ENCODE results near the gene MED13L. TPM values are rescaled to one million over a fixed set of nuclear protein-coding genes. Genes with fewer than 3 reads are reported as not detected.

The MED13L gene
- total RNA-seq, 4 donors from 2014 or later: 168 to 349 (median 246) TPM

- H3K4me1 ChIP-seq: peaks cover 3 to 8% of the 10 kb centered on the region in 2 donors
- intact Hi-C loops (cut with DNase I): no loop called here
- no peaks in the 10 kb centered on the region for H3K9me3 ChIP-seq
- TF ChIP-seq CTCF (IDR thresholded peaks at IDR 0.05) (no peak), POLR2A (IDR thresholded peaks at IDR 0.05) (no peak)
- no peaks in the 10 kb centered on the region for H3K27me3 ChIP-seq
- no peak overlapping the region for H3K27ac ChIP-seq
- DNase-seq: peak in 1 of 2 donors; percentile 10
- 93 to 95% methylated on average over 4 of the region's 4 CpGs for WGBS, 2 donors
- H3K4me3 ChIP-seq (replicated peaks in 1 of 3): no peak overlapping the region
- no peaks in the 10 kb centered on the region for H3K36me3 ChIP-seq
Observed at GRCh38 chr12:116027551-116027821, 250.0 kb downstream of the MED13L start.

- Histone ChIP-seq H3K27me3 (no peaks in the 10 kb centered on the region), H3K4me3 (replicated peaks in 1 of 3) (no peak overlapping the region), H3K9me3 (no peaks in the 10 kb centered on the region), H3K4me1 (peaks cover 3 to 8% of the 10 kb centered on the region in 2 donors), H3K27ac (no peak overlapping the region), H3K36me3 (no peaks in the 10 kb centered on the region)
- DNase-seq: no peak
- 82 to 85% methylated on average over 7 of the region's 7 CpGs for WGBS, 2 donors
- TF ChIP-seq POLR2A (IDR thresholded peaks at IDR 0.05): no peak
- no peak for TF ChIP-seq CTCF (IDR thresholded peaks at IDR 0.05)
- intact Hi-C loops (cut with DNase I): no loop called here
Observed at GRCh38 chr12:116026768-116027550, 250.5 kb downstream of the MED13L start.

GRCh38 chr12:116026346-116026745 lies 251.1 kb downstream of the MED13L start:
- intact Hi-C loops (cut with DNase I): no loop called here
- no peaks in the 10 kb centered on the region for H3K36me3 ChIP-seq
- DNase-seq: no peak
- H3K4me1 ChIP-seq: peaks cover 3 to 8% of the 10 kb centered on the region in 2 donors
- no peaks in the 10 kb centered on the region for H3K9me3 ChIP-seq
- no peaks in the 10 kb centered on the region for H3K27me3 ChIP-seq
- TF ChIP-seq CTCF (IDR thresholded peaks at IDR 0.05) (no peak), POLR2A (IDR thresholded peaks at IDR 0.05) (no peak)
- H3K27ac ChIP-seq: no peak overlapping the region
- no peak overlapping the region for H3K4me3 ChIP-seq (replicated peaks in 1 of 3)

- TF ChIP-seq CTCF (IDR thresholded peaks at IDR 0.05): no peak
- no peak for TF ChIP-seq POLR2A (IDR thresholded peaks at IDR 0.05)
- no peak overlapping the region for H3K27ac ChIP-seq
- DNase-seq: no peak
- no peaks in the 10 kb centered on the region for H3K36me3 ChIP-seq
- 84 to 92% methylated on average over 2 of the region's 2 CpGs for WGBS, 2 donors
- H3K27me3 ChIP-seq: no peaks in the 10 kb centered on the region
- intact Hi-C loops (cut with DNase I): no loop called here
- H3K4me1 ChIP-seq: peaks cover 3 to 8% of the 10 kb centered on the region in 2 donors
- no peaks in the 10 kb centered on the region for H3K9me3 ChIP-seq
- H3K4me3 ChIP-seq (replicated peaks in 1 of 3): no peak overlapping the region
Observed at GRCh38 chr12:116024769-116025168, 252.7 kb downstream of the MED13L start.

GRCh38 chr12:116019415-116019814 lies 258.1 kb downstream of the MED13L start:
- intact Hi-C loops (cut with DNase I): loop anchor here (10.0 kb wide), 1 partner anchor 215 kb away; no protein-coding TSS in a partner anchor
- Histone ChIP-seq H3K36me3 (peaks cover 0 to 9% of the 10 kb centered on the region in 2 donors), H3K4me3 (replicated peaks in 1 of 3) (no peak overlapping the region), H3K27me3 (no peaks in the 10 kb centered on the region), H3K4me1 (peaks cover 0 to 13% of the 10 kb centered on the region in 2 donors), H3K9me3 (no peaks in the 10 kb centered on the region), H3K27ac (no peak overlapping the region)
- no peak for DNase-seq
- TF ChIP-seq POLR2A (IDR thresholded peaks at IDR 0.05): no peak
- no peak for TF ChIP-seq CTCF (IDR thresholded peaks at IDR 0.05)

Measured in thyroid gland (tissue), 4 donors.